ENCODE data around the gene MAGEB18. TPM values are rescaled to one million over a fixed set of nuclear protein-coding genes. Genes with fewer than 3 reads are reported as not detected.

MAGEB18 gene
- total RNA-seq = not detected in 2 replicates

GRCh38 chrX:26138274-26138673 lies at the start of gene MAGEB18:
Gene MAGEB18, plus strand, starts transcription at chrX:26138343. Its CDS starts 643 bp downstream, at chrX:26138986.

DNA sequence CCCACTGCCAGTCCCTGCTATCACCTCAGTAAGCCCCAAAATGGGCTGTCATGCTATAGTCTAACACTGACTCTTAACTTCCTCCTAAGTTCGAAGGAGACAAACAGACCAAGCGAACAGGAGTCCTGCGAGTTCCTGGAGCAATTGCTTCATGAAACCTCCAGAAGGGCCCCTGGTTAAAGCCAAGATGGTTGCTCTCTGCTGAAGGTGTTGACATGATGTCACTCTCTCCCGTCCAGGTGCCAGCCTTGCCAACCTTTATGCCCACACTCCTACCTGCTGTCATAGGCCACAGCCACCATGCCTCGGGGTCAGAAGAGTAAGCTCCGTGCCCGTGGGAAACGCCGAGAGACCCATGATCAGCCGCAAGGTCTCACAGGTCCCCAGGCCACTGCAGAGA lies 22.2 kb downstream of the MAGEB18 start, which contains the start of gene MAGEB6B:
Gene MAGEB6B, plus strand, starts transcription at position 301 of the 400 bp plus-strand sequence. Its CDS starts 0 bp downstream, at position 301.

Other genes with a start within 250 kb of the MAGEB18 start
- not detected in 2 replicates for gene MAGEB6B, start 22.3 kb downstream of the MAGEB18 start, total RNA-seq
- not detected in 2 replicates for gene MAGEB6, start 54.1 kb downstream of the MAGEB18 start, total RNA-seq
- gene MAGEB5, start 77.8 kb downstream of the MAGEB18 start, total RNA-seq = not detected in 2 replicates